H1 (cell line): ENCODE data around the gene UBE2O. TPM values are rescaled to one million over a fixed set of nuclear protein-coding genes. Genes with fewer than 3 reads are reported as not detected.
A peak's percentile ranks its signal among the peaks of the same experiment; 100 is the strongest.

Experiments used
- CTCF ChIA-PET: fragments of 300-600 bp; sonication (Branson Sonifier 250); formaldehyde crosslinking; loops from one replicate; lab custom pipeline; 2021; ENCODE audit not compliant: partially characterized antibody; lab: Charles Lee
- POLR2A ChIA-PET: fragments of 300-600 bp; sonication (Branson Sonifier 250); formaldehyde crosslinking; loops from one replicate; lab custom pipeline; 2021; ENCODE audit warnings: inconsistent platforms; ENCODE audit not compliant: partially characterized antibody; lab: Charles Lee
- DNase-seq, 2 experiments: peaks; one replicate each; pipeline versions ENCODE4 v3.0.0 to v3.0.0-alpha.2; 2010 to 2022; ENCODE audit warnings: low spot score in 2 of 2, low read depth in 1 of 2, mixed read lengths in 1 of 2
- FAIRE-seq: peaks from 2 replicates; lab custom pipeline; 2011; peaks lifted over from hg19 to GRCh38; lab: Jason Lieb, UNC
- H2AFZ ChIP-seq: 2 replicates; pipeline ENCODE4 v1.8.1; 2012; ENCODE audit warnings: low read length, inconsistent platforms
- H2AK5ac ChIP-seq: 2 replicates; pipeline ENCODE4 v1.6.1; 2013; ENCODE audit warnings: low read depth, low read length
- H2BK120ac ChIP-seq: replicated peaks from 2 replicates; pipeline ENCODE3; 2013; ENCODE audit warnings: low read depth, low read length, inconsistent platforms
- H2BK12ac ChIP-seq: 2 replicates; pipeline ENCODE4 v1.6.1; 2013; ENCODE audit warnings: low read depth, low read length
- H2BK15ac ChIP-seq: 2 replicates; pipeline ENCODE4 v1.6.1; 2013; ENCODE audit warnings: low read length
- H2BK20ac ChIP-seq: 2 replicates; pipeline ENCODE4 v1.6.1; 2013; ENCODE audit warnings: low read length
- H2BK5ac ChIP-seq: 2 replicates; pipeline ENCODE4 v1.6.1; 2013; ENCODE audit warnings: low read depth, low read length
- H3K14ac ChIP-seq: 2 replicates; pipeline ENCODE4 v1.6.1; 2013; ENCODE audit warnings: inconsistent platforms; ENCODE audit not compliant: insufficient read length
- H3K18ac ChIP-seq: 2 replicates; pipeline ENCODE4 v1.6.1; 2013; ENCODE audit warnings: low read length; ENCODE audit errors: extremely low read depth
- H3K23ac ChIP-seq: 2 replicates; pipeline ENCODE4 v1.6.1; 2013; ENCODE audit warnings: inconsistent platforms; ENCODE audit not compliant: insufficient read length
- H3K23me2 ChIP-seq: 2 replicates; pipeline ENCODE4 v1.6.1; 2013; ENCODE audit warnings: low read depth, low read length
- H3K27ac ChIP-seq: 2 replicates; pipeline ENCODE4 v1.6.1; 2011; ENCODE audit warnings: low read depth, low read length, inconsistent platforms
- H3K27me3 ChIP-seq, 4 experiments: replicated peaks in 1 of 4; 1 replicate in 1 of 4; 2 replicates in 3 of 4; pipeline versions ENCODE4 v1.6.1 to v1.8.1; 2011 to 2013; ENCODE audit warnings: low read length in 3 of 4, mild to moderate bottlenecking in 3 of 4, inconsistent platforms in 2 of 4, mixed read lengths in 2 of 4, moderate library complexity in 1 of 4; ENCODE audit not compliant: control insufficient read depth in 3 of 4, insufficient read depth in 3 of 4; ENCODE audit errors: extremely low read depth in 1 of 4
- H3K36me3 ChIP-seq, 4 experiments: 2 replicates each; pipeline versions ENCODE4 v1.6.1 to v1.8.1; 2011 to 2013; ENCODE audit warnings: mild to moderate bottlenecking in 4 of 4, low read length in 3 of 4, moderate library complexity in 2 of 4, control low read depth in 1 of 4, inconsistent platforms in 1 of 4; ENCODE audit not compliant: insufficient read depth in 4 of 4, control insufficient read depth in 2 of 4
- H3K4ac ChIP-seq: replicated peaks from 2 replicates; pipeline ENCODE3; 2013; ENCODE audit warnings: low read length, low read depth, mixed read lengths, inconsistent platforms; ENCODE audit not compliant: insufficient read length
- H3K4me1 ChIP-seq, 4 experiments: replicated peaks in 1 of 4; 1 replicate in 1 of 4; 2 replicates in 3 of 4; pipeline versions ENCODE4 v1.6.1 to v1.8.1; 2011 to 2013; ENCODE audit warnings: low read length in 3 of 4, inconsistent platforms in 2 of 4, mixed read lengths in 1 of 4; ENCODE audit not compliant: insufficient read depth in 4 of 4, control insufficient read depth in 3 of 4
- H3K4me2 ChIP-seq, 2 experiments: 2 replicates each; pipeline versions ENCODE4 v1.6.1 to v1.8.1; 2011 to 2013; ENCODE audit warnings: low read depth in 2 of 2, low read length in 2 of 2, control low read depth in 1 of 2, inconsistent platforms in 1 of 2, mild to moderate bottlenecking in 1 of 2; ENCODE audit not compliant: insufficient read depth in 1 of 2
- H3K4me3 ChIP-seq, 4 experiments: fragments of 200-600, 300-600 bp in 1 of 4; sonication (generic), shearing (Covaris generic), sonication (Bioruptor Twin) in 1 of 4; 2 replicates each; pipeline versions ENCODE4 v1.5.1 to v1.8.1; 2011 to 2016; ENCODE audit warnings: low read length in 4 of 4, low read depth in 3 of 4, control low read depth in 2 of 4, inconsistent platforms in 2 of 4, mild to moderate bottlenecking in 2 of 4, mixed read lengths in 1 of 4, moderate library complexity in 1 of 4; ENCODE audit not compliant: insufficient read depth in 2 of 4; ENCODE audit errors: extremely low read depth in 1 of 4
- H3K56ac ChIP-seq: replicated peaks from 2 replicates; pipeline ENCODE3; 2013; ENCODE audit warnings: low read depth, mild to moderate bottlenecking, mixed read lengths, low read length, inconsistent platforms; ENCODE audit not compliant: insufficient read length
- H3K79me1 ChIP-seq: 2 replicates; pipeline ENCODE4 v1.6.1; 2013; ENCODE audit warnings: low read depth, low read length, control low read depth
- H3K79me2 ChIP-seq, 2 experiments: 2 replicates each; pipeline versions ENCODE4 v1.6.1 to v1.8.1; 2012 to 2013; ENCODE audit warnings: low read length in 2 of 2, mild to moderate bottlenecking in 2 of 2, inconsistent platforms in 1 of 2; ENCODE audit not compliant: insufficient read depth in 2 of 2, control insufficient read depth in 1 of 2
- H3K9ac ChIP-seq, 4 experiments: replicated peaks in 1 of 4; 1 replicate in 1 of 4; 2 replicates in 3 of 4; pipeline versions ENCODE4 v1.6.1 to v1.8.1; 2011 to 2013; ENCODE audit warnings: low read depth in 3 of 4, low read length in 3 of 4, control low read depth in 2 of 4, mild to moderate bottlenecking in 2 of 4, moderate library complexity in 2 of 4, inconsistent platforms in 1 of 4; ENCODE audit errors: extremely low read depth in 1 of 4
- H3K9me3 ChIP-seq, 2 experiments: 2 replicates each; pipeline versions ENCODE4 v1.6.1 to v1.8.1; 2012 to 2013; ENCODE audit warnings: mild to moderate bottlenecking in 2 of 2, moderate library complexity in 2 of 2, control low read depth in 1 of 2, inconsistent platforms in 1 of 2, low read depth in 1 of 2, low read length in 1 of 2, mixed read lengths in 1 of 2; ENCODE audit not compliant: insufficient read depth in 2 of 2
- H4K20me1 ChIP-seq, 2 experiments: replicated peaks in 1 of 2; 2 replicates each; pipeline versions ENCODE3 to v1.8.1; 2011 to 2013; ENCODE audit warnings: inconsistent platforms in 2 of 2, low read length in 2 of 2, mild to moderate bottlenecking in 1 of 2; ENCODE audit not compliant: insufficient read depth in 2 of 2, control insufficient read depth in 1 of 2
- H4K5ac ChIP-seq: 2 replicates; pipeline ENCODE4 v1.6.1; 2013; ENCODE audit warnings: low read length, low read depth, mixed read lengths, inconsistent platforms; ENCODE audit not compliant: insufficient read length
- H4K8ac ChIP-seq: 2 replicates; pipeline ENCODE4 v1.8.0; 2013; ENCODE audit warnings: mild to moderate bottlenecking, moderate library complexity, low read length, inconsistent platforms; ENCODE audit not compliant: insufficient read depth; ENCODE audit errors: extremely low read depth
- H4K91ac ChIP-seq: replicated peaks from 2 replicates; pipeline ENCODE3; 2013; ENCODE audit warnings: low read length, mixed read lengths, inconsistent platforms; ENCODE audit not compliant: insufficient read length
- CREB1 ChIP-seq: IDR thresholded peaks from 2 replicates; pipeline ENCODE4 v1.6.1; 2012; ENCODE audit warnings: inconsistent platforms
- WGBS, 2 experiments: shearing (Covaris generic) in 1 of 2; methylation state at CpG; one replicate each; pipeline versions ENCODE4 v1.1.6 to v1.1.7; 2013 to 2015; ENCODE audit warnings: low lambda C conversion rate in 2 of 2, mixed read lengths in 2 of 2, inconsistent platforms in 1 of 2, low coverage in 1 of 2, missing lambda C conversion rate in 1 of 2; ENCODE audit not compliant: insufficient replicate concordance in 2 of 2, insufficient coverage in 1 of 2, insufficient read length in 1 of 2; ENCODE audit errors: extremely low coverage in 1 of 2, missing lambda C conversion rate in 1 of 2; 5-methylcytosine and 5-hydroxymethylcytosine counted together
- polyA plus RNA-seq, 7 experiments: library from polyadenylated mRNA; depleted of rRNA in 3 of 7; stranded (reverse) in 5 of 7; unstranded in 2 of 7; fragments of >200 nt in 5 of 7; fragments of 200-250 nt in 2 of 7; gene quantifications; 1 replicate in 5 of 7; 2 replicates in 1 of 7; 4 replicates in 1 of 7; pipeline versions ENCODE4 v1.2.1 to v1.2.3, GENCODE V29; 2011 to 2013; ENCODE audit warnings: missing spikeins in 2 of 7, mixed read lengths in 2 of 7
- total RNA-seq: library from RNA; stranded (reverse); fragmentation: NEBNext Ultra II Directional; extraction: Animal tissue kit (Norgen Biotek cat#: 25700); gene quantifications from 2 replicates; pipeline ENCODE4 v1.2.1, GENCODE V29; 2021
- TF ChIP-seq, protein P1 (sequence below), 3 experiments: IDR thresholded peaks; 1 replicate in 2 of 3; 2 replicates in 1 of 3; pipeline versions ENCODE4 v1.5.1 to v1.6.1; 2011; ENCODE audit warnings: low read length in 3 of 3, mild to moderate bottlenecking in 3 of 3, inconsistent platforms in 2 of 3, low read depth in 1 of 3, moderate library complexity in 1 of 3; ENCODE audit not compliant: insufficient read depth in 1 of 3; ENCODE audit errors: control extremely low read depth in 1 of 3

The UBE2O gene
- total and polyA plus RNA-seq, 2 of the 8 experiments (the other 6 are each of a cell fraction or from before 2014, with no cell fraction given) = 24.4 to 63.0 TPM

- Histone ChIP-seq H3K79me1 (no peaks in the 10 kb centered on the region), H2BK20ac (0 out of 2 replicates have a peak overlapping the region, but pooled peaks have one; percentile 15), H3K4me2 (no peak overlapping the region), H3K23ac (no peak overlapping the region), H3K36me3 (no peaks in the 10 kb centered on the region), H3K27me3 (peaks cover 9 to 22% (median 19%) of the 10 kb centered on the region in 4 experiments; a peak in 6 of 7 replicates), H2AFZ (no peak overlapping the region), H4K91ac (no peak overlapping the region), H3K18ac (no peak overlapping the region), H3K4ac (no peak overlapping the region), H4K5ac (no peak overlapping the region), H2AK5ac (no peak overlapping the region), H3K9me3 (no peaks in the 10 kb centered on the region), H2BK12ac (0 out of 2 replicates have a peak overlapping the region, but pooled peaks have one; percentile 39), H3K4me1 (peaks cover 0 to 28% (median 10%) of the 10 kb centered on the region in 4 experiments; a peak in 5 of 7 replicates), H2BK5ac (no peak overlapping the region), H2BK15ac (no peak overlapping the region), H3K56ac (no peak overlapping the region), H3K79me2 (no peaks in the 10 kb centered on the region), H3K27ac (no peak overlapping the region), H4K20me1 (no peaks in the 10 kb centered on the region), H3K14ac (no peak overlapping the region), H3K9ac (no peak overlapping the region), H4K8ac (no peak overlapping the region), H3K23me2 (peaks cover 21% of the 10 kb centered on the region), H3K4me3 (no peak overlapping the region), H2BK120ac (no peak overlapping the region)
- FAIRE-seq = no peak
- DNase-seq = no peak
- TF ChIP-seq CREB1 = no peak
- TF ChIP-seq, protein P1, sequence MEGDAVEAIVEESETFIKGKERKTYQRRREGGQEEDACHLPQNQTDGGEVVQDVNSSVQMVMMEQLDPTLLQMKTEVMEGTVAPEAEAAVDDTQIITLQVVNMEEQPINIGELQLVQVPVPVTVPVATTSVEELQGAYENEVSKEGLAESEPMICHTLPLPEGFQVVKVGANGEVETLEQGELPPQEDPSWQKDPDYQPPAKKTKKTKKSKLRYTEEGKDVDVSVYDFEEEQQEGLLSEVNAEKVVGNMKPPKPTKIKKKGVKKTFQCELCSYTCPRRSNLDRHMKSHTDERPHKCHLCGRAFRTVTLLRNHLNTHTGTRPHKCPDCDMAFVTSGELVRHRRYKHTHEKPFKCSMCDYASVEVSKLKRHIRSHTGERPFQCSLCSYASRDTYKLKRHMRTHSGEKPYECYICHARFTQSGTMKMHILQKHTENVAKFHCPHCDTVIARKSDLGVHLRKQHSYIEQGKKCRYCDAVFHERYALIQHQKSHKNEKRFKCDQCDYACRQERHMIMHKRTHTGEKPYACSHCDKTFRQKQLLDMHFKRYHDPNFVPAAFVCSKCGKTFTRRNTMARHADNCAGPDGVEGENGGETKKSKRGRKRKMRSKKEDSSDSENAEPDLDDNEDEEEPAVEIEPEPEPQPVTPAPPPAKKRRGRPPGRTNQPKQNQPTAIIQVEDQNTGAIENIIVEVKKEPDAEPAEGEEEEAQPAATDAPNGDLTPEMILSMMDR (IDR thresholded peaks at IDR 0.05; ENCODE audit: control extremely low read depth in 1 of 3, insufficient read depth in 1 of 3, low read depth in 1 of 3, low read length in 3 of 3) = peak in 1 of 3 experiments; percentile 0; a peak in 1 of 4 replicates
- WGBS, 2 experiments = 88% methylated on average over 15 of the region's 21 CpGs; no CpG with 5 or more reads in 1 of the 2 experiments
- ChIA-PET POLR2A (interaction anchor here (1.0 kb wide), 1 partner anchor 77 kb away, joined by 3 read pairs; no protein-coding TSS in a partner anchor), CTCF (interaction anchor here (0.7 to 28.1 kb wide), 10 partner anchors 11 to 178 kb away, joined by 3 to 635 read pairs (median 5); partner anchors contain the start of gene PRPSAP1)
Observed at GRCh38 chr17:76379646-76380376, 73.1 kb downstream of the UBE2O start.
